OCI-LY3 (cell line): ENCODE measurements around the gene ARHGAP30.
A peak's percentile ranks its signal among the peaks of the same experiment; 100 is the strongest.

Experiments
- H2AFZ ChIP-seq: fragments of 200-600, 300-600 bp; shearing (Covaris generic); 2 replicates; pipeline ENCODE4 v1.6.0; 2014; ENCODE audit warnings: antibody characterized with exemption, low read depth, low read length
- H3K27ac ChIP-seq: fragments of 200-600, 300-600 bp; sonication (generic); 2 replicates; pipeline ENCODE4 v1.5.1; 2014; ENCODE audit warnings: mild to moderate bottlenecking, low read length, moderate library complexity, mixed read lengths
- H3K27me3 ChIP-seq: fragments of 200-600, 300-600 bp; sonication (generic); 2 replicates; pipeline ENCODE4 v1.6.1; 2014; ENCODE audit warnings: low read depth, low read length, mixed read lengths
- H3K36me3 ChIP-seq: fragments of 200-600, 300-600 bp; sonication (generic); replicated peaks from 2 replicates; pipeline ENCODE3; 2014; ENCODE audit warnings: low read depth, low read length, mixed read lengths
- H3K4me1 ChIP-seq: fragments of 300-600, 200-600 bp; sonication (generic); 2 replicates; pipeline ENCODE4 v1.6.1; 2014; ENCODE audit warnings: low read length, mixed read lengths
- H3K4me2 ChIP-seq: fragments of 200-600, 300-600 bp; sonication (generic); 2 replicates; pipeline ENCODE4 v1.6.1; 2014; ENCODE audit warnings: low read length, mixed read lengths
- H3K4me3 ChIP-seq: fragments of 300-600, 200-600 bp; sonication (generic); 2 replicates; pipeline ENCODE4 v1.5.1; 2014; ENCODE audit warnings: antibody characterized with exemption, mild to moderate bottlenecking, low read length, moderate library complexity
- H3K79me2 ChIP-seq: fragments of 300-600, 200-600 bp; shearing (Covaris generic); 2 replicates; pipeline ENCODE4 v1.6.1; 2014; ENCODE audit warnings: mild to moderate bottlenecking, low read length, mixed read lengths
- H3K9ac ChIP-seq: fragments of 300-600, 200-600 bp; shearing (Covaris generic); 2 replicates; pipeline ENCODE4 v1.6.0; 2014; ENCODE audit warnings: mild to moderate bottlenecking, low read length, moderate library complexity
- H3K9me3 ChIP-seq: fragments of 200-600, 300-600 bp; shearing (Covaris generic); 2 replicates; pipeline ENCODE4 v1.6.1; 2014; ENCODE audit warnings: low read length, mixed read lengths; ENCODE audit not compliant: insufficient read depth
- H4K20me1 ChIP-seq: fragments of 200-600, 300-600 bp; sonication (generic); 2 replicates; pipeline ENCODE4 v1.6.1; 2016; ENCODE audit warnings: low read length, mixed read lengths; ENCODE audit not compliant: insufficient read depth
- CTCF ChIP-seq: fragments of 200-600, 300-600 bp; sonication (generic); IDR thresholded peaks from 2 replicates; pipeline ENCODE4 v1.5.1; 2014; ENCODE audit warnings: antibody characterized with exemption, low read length, low read depth
- EZH2phosphoT487 ChIP-seq: fragments of 200-600 bp; shearing (Covaris generic); IDR thresholded peaks from 2 replicates; pipeline ENCODE4 v1.6.1; 2018; ENCODE audit warnings: antibody characterized with exemption, mixed run types, low read depth

ARHGAP30 gene

DNA sequence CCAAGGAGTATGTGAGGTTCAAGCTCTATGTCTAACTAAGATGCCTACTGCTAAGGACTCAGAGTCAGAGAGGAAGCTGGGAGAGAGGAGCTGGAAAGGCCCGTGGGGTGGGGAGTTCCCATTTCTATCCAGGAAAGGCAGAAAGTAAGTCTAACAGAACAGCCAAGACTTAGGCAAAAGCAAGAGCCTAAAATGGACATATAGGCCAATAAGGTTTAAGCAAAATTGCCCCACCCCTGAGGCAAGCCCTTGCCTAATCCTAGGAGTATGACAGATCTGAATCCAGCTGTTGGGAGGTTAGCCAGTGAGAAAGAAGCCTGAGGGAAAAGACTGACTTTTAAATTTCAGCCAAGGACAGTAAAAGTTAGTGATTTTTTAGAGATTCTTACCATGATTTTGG lies 26.8 kb upstream of the ARHGAP30 start:
- peak overlapping the region; percentile 60 for H3K9ac ChIP-seq
- H3K4me1 ChIP-seq = peaks cover 59% of the 10 kb centered on the region
- H3K4me2 ChIP-seq = peak overlapping the region; percentile 77
- H3K27ac ChIP-seq = peak overlapping the region; percentile 90
- peak overlapping the region; percentile 55 for H3K4me3 ChIP-seq
- TF ChIP-seq CTCF = no peak
- no peak overlapping the region for H2AFZ ChIP-seq
- no peaks in the 10 kb centered on the region for H3K79me2 ChIP-seq
- H3K9me3 ChIP-seq = no peaks in the 10 kb centered on the region
- no peaks in the 10 kb centered on the region for H4K20me1 ChIP-seq
- H3K27me3 ChIP-seq = no peaks in the 10 kb centered on the region
- peaks cover 14% of the 10 kb centered on the region for H3K36me3 ChIP-seq

DNA sequence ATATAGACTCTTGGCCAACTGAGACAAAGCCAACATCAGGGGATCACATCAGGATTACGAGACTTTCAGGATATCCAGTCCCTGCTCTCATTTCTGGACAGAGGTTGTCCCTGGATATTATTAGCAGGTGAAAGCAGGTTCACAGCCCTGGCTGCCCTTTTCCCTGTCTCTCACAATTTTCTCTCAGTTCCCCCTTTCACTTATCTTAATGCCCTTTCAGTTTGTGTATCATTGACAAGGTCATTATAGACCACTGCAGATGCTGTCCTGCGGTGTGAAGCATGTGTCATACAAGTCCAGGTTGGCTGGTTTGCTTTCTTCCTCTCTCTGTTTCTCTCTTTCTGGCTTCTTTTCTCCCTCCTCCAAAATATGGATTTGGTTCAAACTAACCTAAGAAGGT lies 26.3 kb upstream of the ARHGAP30 start:
- Histone ChIP-seq H2AFZ (no peak overlapping the region), H3K79me2 (no peaks in the 10 kb centered on the region), H3K4me1 (peaks cover 59% of the 10 kb centered on the region), H3K4me2 (peak overlapping the region; percentile 77), H3K9ac (peak overlapping the region; percentile 60), H3K27me3 (no peaks in the 10 kb centered on the region), H3K27ac (peak overlapping the region; percentile 90), H3K36me3 (peaks cover 12% of the 10 kb centered on the region), H3K9me3 (no peaks in the 10 kb centered on the region), H4K20me1 (no peaks in the 10 kb centered on the region), H3K4me3 (peak overlapping the region; percentile 55)
- no peak for TF ChIP-seq EZH2phosphoT487
- TF ChIP-seq CTCF = no peak

GRCh38 chr1:161095230-161095629 lies 25.5 kb upstream of the ARHGAP30 start:
- H3K4me1 ChIP-seq = peaks cover 59% of the 10 kb centered on the region
- H3K4me3 ChIP-seq = no peak overlapping the region
- H3K27me3 ChIP-seq = no peaks in the 10 kb centered on the region
- H3K9me3 ChIP-seq = no peaks in the 10 kb centered on the region
- H4K20me1 ChIP-seq = no peaks in the 10 kb centered on the region
- TF ChIP-seq EZH2phosphoT487 (no peak), CTCF (no peak)
- no peak overlapping the region for H3K9ac ChIP-seq
- H2AFZ ChIP-seq = no peak overlapping the region
- peaks cover 11% of the 10 kb centered on the region for H3K36me3 ChIP-seq
- peak overlapping the region; percentile 77; the same call in 1 of the 2 replicates for H3K4me2 ChIP-seq
- H3K79me2 ChIP-seq = no peaks in the 10 kb centered on the region
- H3K27ac ChIP-seq = no peak overlapping the region

DNA sequence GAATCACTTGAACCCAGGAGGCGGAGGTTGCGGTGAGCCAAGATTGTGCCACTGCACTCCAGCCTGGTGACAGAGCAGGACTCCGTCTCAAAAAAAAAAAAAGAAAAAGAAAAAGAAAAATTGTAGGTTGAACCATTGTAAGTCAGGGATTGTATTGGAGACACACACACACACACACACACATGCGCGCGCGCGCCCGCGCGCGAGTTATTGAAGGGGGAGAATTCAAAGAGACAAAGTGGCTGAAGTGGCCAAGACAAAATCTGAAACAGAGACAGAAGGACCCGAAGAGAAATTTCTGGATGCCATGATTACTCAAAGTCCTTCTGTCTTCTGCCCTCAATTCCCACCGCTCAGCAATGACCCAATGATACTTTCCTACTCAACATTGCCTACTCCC lies 24.8 kb upstream of the ARHGAP30 start:
- no peak overlapping the region for H3K27ac ChIP-seq
- H3K4me3 ChIP-seq = no peak overlapping the region
- no peaks in the 10 kb centered on the region for H3K27me3 ChIP-seq
- peaks cover 5% of the 10 kb centered on the region for H3K36me3 ChIP-seq
- TF ChIP-seq CTCF = no peak
- no peaks in the 10 kb centered on the region for H3K79me2 ChIP-seq
- no peak overlapping the region for H3K4me2 ChIP-seq
- no peak overlapping the region for H2AFZ ChIP-seq
- H3K9me3 ChIP-seq = no peaks in the 10 kb centered on the region
- H3K9ac ChIP-seq = no peak overlapping the region
- no peaks in the 10 kb centered on the region for H4K20me1 ChIP-seq
- H3K4me1 ChIP-seq = peaks cover 59% of the 10 kb centered on the region
